HG02885 (cell line): ENCODE data around the gene ZFYVE28.

Experiments used
- ATAC-seq: cut with Tn5 transposase; IDR thresholded peaks from one replicate; pipeline ENCODE4 v1.9.1; 2021; ENCODE audit warnings: mild to moderate bottlenecking; ENCODE audit not compliant: unreplicated experiment, poor library complexity

ZFYVE28 gene

GRCh38 chr4:2313366-2313765 lies 105.1 kb downstream of the ZFYVE28 start:
- ATAC-seq = no peak

DNA sequence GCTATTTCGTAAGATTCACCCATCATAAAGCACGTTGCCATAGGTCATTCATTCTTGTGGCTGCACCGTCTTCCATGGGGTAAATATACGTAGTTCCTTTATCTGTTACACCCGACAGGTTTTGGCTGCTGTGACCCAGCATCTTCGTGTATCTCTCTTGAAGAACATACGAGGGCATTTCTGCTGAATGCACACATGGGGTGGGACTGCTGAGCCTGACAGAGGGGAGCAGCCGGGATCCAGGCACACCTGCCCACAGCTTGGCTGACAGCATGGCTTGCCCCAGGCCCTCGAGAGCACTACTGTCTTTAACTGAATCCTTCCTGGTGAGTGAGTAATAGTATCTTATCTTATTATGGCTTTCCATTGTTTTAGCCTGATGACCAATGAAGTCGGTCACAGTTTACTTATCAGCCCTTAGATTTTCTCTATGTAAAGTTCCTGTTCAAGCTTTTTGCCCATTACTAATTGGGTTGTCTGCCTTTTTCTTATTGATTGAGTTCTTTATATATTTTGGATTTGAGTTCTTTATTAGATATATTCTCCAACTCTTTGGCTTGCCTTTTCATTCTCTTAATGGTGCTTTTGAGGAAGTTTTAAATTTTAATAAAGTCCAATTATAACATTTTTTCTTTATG lies 111.6 kb downstream of the ZFYVE28 start:
- ATAC-seq = no peak

GRCh38 chr4:2305766-2306501 lies 112.5 kb downstream of the ZFYVE28 start:
- ATAC-seq = no peak

DNA sequence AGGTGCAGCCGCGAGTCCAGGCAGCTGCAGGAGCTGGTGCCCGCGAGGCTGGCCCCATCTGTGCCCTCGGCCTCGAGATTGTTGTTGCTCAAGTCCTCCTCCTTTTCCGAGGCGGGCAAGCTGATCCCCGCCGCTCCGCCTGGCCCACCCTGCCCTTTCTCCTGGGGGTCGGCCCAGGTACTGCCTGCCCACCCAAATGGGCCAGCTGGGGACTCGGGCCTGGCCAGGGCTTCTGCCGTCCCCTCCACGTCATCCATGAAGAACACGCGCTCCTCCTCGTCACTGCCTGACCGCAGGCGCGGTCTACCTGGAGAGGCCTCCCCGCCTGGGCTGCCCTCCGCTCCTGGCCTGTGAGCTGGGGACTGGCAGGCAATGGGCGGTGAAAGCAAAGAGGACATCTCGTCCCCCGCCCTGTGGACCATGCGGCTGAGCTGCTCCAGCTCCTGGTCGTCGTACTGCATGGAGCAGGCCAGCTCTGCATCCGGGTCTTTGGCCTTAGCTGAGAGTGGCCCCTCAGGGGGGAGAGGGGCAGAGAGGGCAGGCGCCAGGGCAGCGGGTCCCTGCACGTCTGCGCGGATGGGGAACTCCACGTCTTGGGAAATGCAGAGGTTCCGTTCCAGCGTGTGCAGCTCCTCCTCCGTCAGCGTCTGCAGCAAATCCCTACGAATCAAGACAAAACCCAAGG lies 113.4 kb downstream of the ZFYVE28 start:
- no peak for ATAC-seq

DNA sequence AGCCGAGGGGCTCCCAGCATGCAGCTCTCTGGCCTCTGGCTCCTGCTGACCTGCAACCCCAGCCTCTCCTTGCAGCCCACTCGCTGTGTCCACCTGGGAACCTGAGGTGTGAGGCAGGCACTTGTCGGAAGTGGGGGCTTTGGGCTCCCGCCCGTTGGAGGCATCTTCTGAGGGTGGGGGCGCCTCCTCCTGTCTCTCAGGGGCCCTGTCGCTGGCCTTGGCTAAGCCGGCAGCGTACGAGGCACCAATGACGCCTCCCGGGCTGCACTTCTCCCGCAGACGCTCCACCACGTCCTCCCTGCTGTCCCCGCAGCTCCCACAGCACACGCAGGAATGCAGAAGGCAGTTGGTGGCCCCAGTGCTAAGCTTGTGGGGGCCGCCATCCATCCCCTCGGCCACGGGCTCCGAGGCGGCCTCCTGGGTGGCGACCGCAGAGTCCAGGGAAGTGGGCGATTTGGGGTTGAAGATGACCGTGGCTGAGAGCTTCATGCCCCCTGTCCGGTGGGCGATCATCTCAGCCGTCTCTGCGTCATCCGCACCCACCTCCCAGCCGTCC lies 114.0 kb downstream of the ZFYVE28 start:
- ATAC-seq = no peak

- no peak for ATAC-seq
These were observed 114.6 kb downstream of the ZFYVE28 start for GRCh38 chr4:2303686-2304320.

DNA sequence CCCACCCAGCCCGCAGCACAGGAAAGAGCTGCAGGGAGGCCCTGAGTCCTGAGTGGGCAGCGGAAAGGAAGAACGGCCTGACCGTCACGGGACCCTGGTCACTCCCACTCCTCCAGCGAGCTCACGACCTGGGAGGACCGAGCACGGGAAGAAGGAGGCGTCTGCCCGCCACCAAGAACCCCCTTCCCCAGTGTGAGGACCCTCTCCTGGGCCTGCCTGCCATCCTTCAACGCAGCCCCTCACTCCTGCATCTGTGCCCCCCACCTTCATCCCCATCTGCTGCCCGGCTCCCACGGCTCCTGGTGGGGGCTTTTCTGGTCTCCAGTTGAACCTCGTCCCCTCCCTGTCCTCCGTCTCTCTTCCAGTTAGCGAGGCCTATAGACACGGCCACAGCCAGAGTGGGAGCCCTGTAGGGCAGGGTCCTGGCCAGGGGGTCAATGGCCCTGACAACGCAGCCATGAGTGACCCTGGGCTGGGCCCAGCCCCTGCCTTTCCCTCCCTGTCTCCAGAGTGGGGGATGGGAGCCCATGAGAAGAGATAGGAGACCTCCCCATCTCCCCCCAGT lies 115.2 kb downstream of the ZFYVE28 start:
- ATAC-seq = no peak

- no peak for ATAC-seq
These were observed 115.9 kb downstream of the ZFYVE28 start for GRCh38 chr4:2302387-2303119.

DNA sequence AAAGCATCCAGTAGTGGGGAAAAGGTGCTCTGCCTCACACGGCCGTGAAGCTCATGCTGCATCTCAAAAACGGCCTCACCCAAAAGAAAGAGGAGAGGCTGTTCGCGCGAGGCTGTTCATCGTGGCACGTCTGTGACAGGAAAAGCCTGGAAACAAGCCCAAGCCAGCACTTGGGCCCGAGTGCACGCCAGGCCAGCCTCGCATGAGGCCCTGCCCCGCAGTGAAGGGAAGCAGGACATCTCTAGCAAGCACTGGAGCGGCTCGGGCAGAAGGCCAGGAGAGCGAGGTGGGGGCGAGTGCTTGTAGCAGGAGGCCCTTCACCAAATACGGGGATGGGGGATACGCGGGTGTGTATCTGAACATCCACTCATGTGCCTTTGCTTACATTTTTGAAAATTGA lies 116.6 kb downstream of the ZFYVE28 start:
- no peak for ATAC-seq

- ATAC-seq = no peak
These were observed 117.2 kb downstream of the ZFYVE28 start for GRCh38 chr4:2301225-2301642.

- no peak for ATAC-seq
These were observed 117.8 kb downstream of the ZFYVE28 start for GRCh38 chr4:2300431-2301224.

- ATAC-seq = no peak
These were observed 118.7 kb downstream of the ZFYVE28 start for GRCh38 chr4:2299794-2300193.

- no peak for ATAC-seq
These were observed 119.9 kb downstream of the ZFYVE28 start for GRCh38 chr4:2298532-2298991.

DNA sequence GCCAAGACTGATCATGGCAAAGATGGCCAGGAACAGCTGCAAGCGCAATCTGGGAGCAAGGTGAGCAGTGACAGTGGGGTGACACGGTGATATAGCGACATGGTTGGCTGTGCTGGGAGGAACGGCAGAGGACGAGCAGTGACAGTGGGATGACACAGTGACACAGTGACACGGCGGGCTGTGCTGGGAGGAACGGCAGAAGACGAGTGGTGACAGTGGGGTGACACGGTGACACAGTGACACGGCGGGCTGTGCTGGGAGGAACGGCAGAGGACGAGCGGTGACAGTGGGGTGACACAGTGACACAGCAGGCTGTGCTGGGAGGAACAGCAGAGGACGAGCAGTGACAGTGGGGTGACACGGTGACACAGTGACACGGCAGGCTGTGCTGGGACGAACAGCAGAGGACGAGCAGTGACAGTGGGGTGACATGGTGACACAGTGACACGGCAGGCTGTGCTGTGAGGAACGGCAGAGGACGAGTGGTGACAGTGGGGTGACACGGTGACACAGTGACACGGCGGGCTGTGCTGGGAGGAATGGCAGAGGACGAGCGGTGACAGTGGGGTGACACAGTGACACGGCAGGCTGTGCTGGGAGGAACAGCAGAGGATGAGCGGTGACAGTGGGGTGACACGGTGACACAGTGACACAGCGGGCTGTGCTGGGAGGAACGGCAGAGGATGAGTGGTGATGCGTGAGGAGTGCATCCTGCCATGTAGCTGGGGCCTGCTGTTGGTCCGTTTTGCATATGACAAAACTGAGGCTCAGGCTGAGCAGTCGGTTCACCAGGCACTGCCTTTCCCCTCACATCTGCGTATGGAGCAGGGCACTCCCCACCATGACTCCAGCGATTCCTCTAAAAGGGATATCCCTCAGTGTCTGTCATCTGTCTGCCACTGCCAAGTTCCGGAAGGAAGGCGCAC lies 120.6 kb downstream of the ZFYVE28 start:
- ATAC-seq = no peak

DNA sequence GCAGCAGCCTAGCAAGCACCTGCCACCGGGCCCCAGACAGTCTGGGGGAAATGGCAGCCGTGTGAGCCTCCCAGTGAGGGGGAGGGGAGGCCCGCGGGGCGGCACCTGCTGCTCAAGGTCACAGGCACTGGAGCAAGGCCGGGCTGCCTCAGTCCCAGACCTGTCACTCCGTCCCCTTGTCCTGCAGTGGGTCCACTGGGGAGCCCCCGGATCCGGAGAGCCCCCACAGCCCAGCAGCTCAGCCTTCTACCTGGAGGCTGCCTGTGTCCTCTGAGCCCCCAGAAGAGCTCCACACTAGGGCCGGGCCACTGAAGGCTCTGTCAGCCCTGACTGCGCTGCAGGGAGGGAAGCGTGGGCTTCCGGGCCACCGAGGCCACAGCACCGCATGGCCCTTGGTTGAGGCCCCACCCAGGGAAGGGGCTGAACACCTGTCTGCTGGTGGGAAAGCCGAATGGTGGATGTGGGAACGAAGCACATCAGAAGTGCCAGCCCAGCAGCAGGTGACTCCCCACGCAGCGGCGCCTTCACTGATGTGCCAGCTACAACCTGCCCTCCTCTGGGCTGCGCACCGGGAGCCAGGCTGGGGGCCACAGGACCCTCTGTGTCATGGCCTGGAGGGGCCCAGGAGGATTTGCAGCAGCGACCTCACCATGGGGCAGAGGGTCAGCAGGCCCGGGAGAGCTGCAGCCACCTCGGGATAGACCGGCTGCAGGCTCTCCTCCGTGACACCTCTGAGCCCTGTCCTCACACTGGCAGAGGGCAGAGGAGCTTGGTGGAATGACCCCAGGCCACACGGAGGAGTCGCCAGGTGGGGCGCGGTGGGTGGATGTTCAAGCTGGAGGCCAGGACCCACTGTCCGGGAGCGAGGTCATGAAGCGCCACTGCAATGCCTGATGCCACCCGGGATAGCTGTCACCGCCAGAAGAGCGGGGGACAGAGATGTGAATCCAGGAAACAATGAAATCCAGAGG lies 121.5 kb downstream of the ZFYVE28 start:
- no peak for ATAC-seq

GRCh38 chr4:2295900-2296442 lies 122.5 kb downstream of the ZFYVE28 start:
- no peak for ATAC-seq
